H9 (cell line): ENCODE data around the gene ZNF765. TPM values are rescaled to one million over a fixed set of nuclear protein-coding genes. Genes with fewer than 3 reads are reported as not detected.

Experiments used
- DNase-seq: peaks from one replicate; pipeline ENCODE4 v3.0.0-alpha.2; 2017
- H2AFZ ChIP-seq: one replicate; pipeline ENCODE4 v1.6.1; 2013; ENCODE audit warnings: mild to moderate bottlenecking, low read length, control low read depth, moderate library complexity
- H2AK5ac ChIP-seq: 2 replicates; pipeline ENCODE4 v1.6.1; 2013; ENCODE audit warnings: low read length, control low read depth, mixed read lengths; ENCODE audit not compliant: insufficient read length
- H2BK120ac ChIP-seq: one replicate; pipeline ENCODE4 v1.6.1; 2013; ENCODE audit warnings: low read depth, mild to moderate bottlenecking, low read length, control low read depth, inconsistent platforms; ENCODE audit not compliant: poor library complexity, severe bottlenecking
- H2BK12ac ChIP-seq: 2 replicates; pipeline ENCODE4 v1.6.1; 2013; ENCODE audit warnings: low read length, control low read depth, mixed read lengths, low read depth; ENCODE audit not compliant: insufficient read length
- H2BK15ac ChIP-seq: 2 replicates; pipeline ENCODE4 v1.6.1; 2013; ENCODE audit warnings: low read depth, low read length, control low read depth
- H2BK20ac ChIP-seq: one replicate; pipeline ENCODE4 v1.6.1; 2013; ENCODE audit warnings: low read depth, mild to moderate bottlenecking, low read length, control low read depth, inconsistent platforms; ENCODE audit not compliant: poor library complexity, severe bottlenecking
- H2BK5ac ChIP-seq: 2 replicates; pipeline ENCODE4 v1.6.1; 2013; ENCODE audit warnings: low read length, control low read depth, mixed read lengths; ENCODE audit not compliant: insufficient read length
- H3K14ac ChIP-seq: 2 replicates; pipeline ENCODE4 v1.6.1; 2013; ENCODE audit warnings: low read length, control low read depth; ENCODE audit not compliant: insufficient read depth
- H3K18ac ChIP-seq: 2 replicates; pipeline ENCODE4 v1.6.1; 2013; ENCODE audit warnings: low read depth, mild to moderate bottlenecking, mixed read lengths, low read length, control low read depth; ENCODE audit not compliant: insufficient read length
- H3K23ac ChIP-seq: 2 replicates; pipeline ENCODE4 v1.6.1; 2013; ENCODE audit warnings: low read length, control low read depth, mixed read lengths, low read depth; ENCODE audit not compliant: insufficient read length
- H3K23me2 ChIP-seq: 2 replicates; pipeline ENCODE4 v1.6.1; 2013; ENCODE audit warnings: low read depth, mild to moderate bottlenecking, mixed read lengths, low read length, control low read depth; ENCODE audit not compliant: insufficient read length, poor library complexity, severe bottlenecking
- H3K27ac ChIP-seq: 2 replicates; pipeline ENCODE4 v1.5.1; 2013; ENCODE audit warnings: low read length, control low read depth, mixed read lengths, low read depth; ENCODE audit not compliant: insufficient read length
- H3K27me3 ChIP-seq: 2 replicates; pipeline ENCODE4 v1.6.1; 2013; ENCODE audit warnings: low read length, control low read depth, inconsistent platforms; ENCODE audit not compliant: insufficient read depth
- H3K4ac ChIP-seq: 2 replicates; pipeline ENCODE4 v1.6.1; 2013; ENCODE audit warnings: low read depth, mild to moderate bottlenecking, control low read depth, inconsistent platforms, low read length, moderate library complexity
- H3K4me1 ChIP-seq: 2 replicates; pipeline ENCODE4 v1.6.1; 2013; ENCODE audit warnings: low read length, control low read depth, inconsistent platforms; ENCODE audit not compliant: insufficient read depth
- H3K4me2 ChIP-seq: 2 replicates; pipeline ENCODE4 v1.6.1; 2013; ENCODE audit warnings: low read length, control low read depth, mixed read lengths; ENCODE audit not compliant: insufficient read length, insufficient read depth
- H3K56ac ChIP-seq: 2 replicates; pipeline ENCODE4 v1.6.1; 2013; ENCODE audit warnings: low read depth, mild to moderate bottlenecking, mixed read lengths, low read length, control low read depth; ENCODE audit not compliant: insufficient read length
- H3K79me1 ChIP-seq: 2 replicates; pipeline ENCODE4 v1.6.1; 2013; ENCODE audit warnings: low read depth, mild to moderate bottlenecking, moderate library complexity, low read length, control low read depth, inconsistent platforms; ENCODE audit not compliant: insufficient read depth, poor library complexity, severe bottlenecking
- H3K79me2 ChIP-seq: 2 replicates; pipeline ENCODE4 v1.6.1; 2013; ENCODE audit warnings: low read length, control low read depth, inconsistent platforms; ENCODE audit not compliant: insufficient read depth
- H3K9ac ChIP-seq: 2 replicates; pipeline ENCODE4 v1.6.1; 2013; ENCODE audit warnings: low read length, control low read depth, mixed read lengths; ENCODE audit not compliant: insufficient read length; ENCODE audit errors: extremely low read depth
- H3K9me3 ChIP-seq: one replicate; pipeline ENCODE4 v1.6.1; 2013; ENCODE audit warnings: low read depth, low read length, inconsistent platforms; ENCODE audit not compliant: control insufficient read depth
- H3T11ph ChIP-seq: one replicate; pipeline ENCODE4 v1.6.1; 2013; ENCODE audit warnings: mild to moderate bottlenecking, low read length, control low read depth, inconsistent platforms
- H4K20me1 ChIP-seq: one replicate; pipeline ENCODE4 v1.6.1; 2013; ENCODE audit not compliant: control insufficient read depth, insufficient read length, insufficient read depth
- H4K5ac ChIP-seq: 2 replicates; pipeline ENCODE4 v1.6.1; 2013; ENCODE audit warnings: low read depth, mild to moderate bottlenecking, mixed read lengths, low read length, control low read depth; ENCODE audit not compliant: insufficient read length
- H4K8ac ChIP-seq: replicated peaks from 2 replicates; pipeline ENCODE4 v1.6.1; 2013; ENCODE audit warnings: low read length, control low read depth, mixed read lengths, low read depth; ENCODE audit not compliant: insufficient read length
- H4K91ac ChIP-seq: 2 replicates; pipeline ENCODE4 v1.6.1; 2013; ENCODE audit warnings: low read depth, mild to moderate bottlenecking, moderate library complexity, mixed read lengths, low read length, control low read depth; ENCODE audit not compliant: insufficient read length
- H3K27ac Mint-ChIP-seq, 3 experiments: 2 replicates in 2 of 3; 3 replicates in 1 of 3; pipeline ENCODE4 v1.8.0; 2020 to 2021; ENCODE audit warnings: mixed read lengths in 3 of 3, mild to moderate bottlenecking in 1 of 3, moderate library complexity in 1 of 3
- H3K27me3 Mint-ChIP-seq: 2 replicates; pipeline ENCODE4 v1.8.0; 2021; ENCODE audit warnings: low read depth, mild to moderate bottlenecking, moderate library complexity, mixed read lengths
- H3K36me3 Mint-ChIP-seq, 3 experiments: 2 replicates in 2 of 3; 3 replicates in 1 of 3; pipeline ENCODE4 v1.8.0; 2020 to 2021; ENCODE audit warnings: low read depth in 3 of 3, mixed read lengths in 3 of 3; ENCODE audit not compliant: insufficient read depth in 1 of 3
- H3K4me1 Mint-ChIP-seq, 2 experiments: 2 replicates each; pipeline ENCODE4 v1.8.0; 2020; ENCODE audit warnings: mixed read lengths in 2 of 2
- H3K4me3 Mint-ChIP-seq, 2 experiments: 2 replicates in 1 of 2; 3 replicates in 1 of 2; pipeline ENCODE4 v1.8.0; 2020 to 2021; ENCODE audit warnings: mild to moderate bottlenecking in 2 of 2, mixed read lengths in 2 of 2, moderate library complexity in 1 of 2
- H3K9me3 Mint-ChIP-seq, 2 experiments: 2 replicates in 1 of 2; 3 replicates in 1 of 2; pipeline ENCODE4 v1.8.0; 2020; ENCODE audit warnings: mild to moderate bottlenecking in 2 of 2, mixed read lengths in 2 of 2, moderate library complexity in 1 of 2
- WGBS: extraction: QIAGEN DNeasy Blood & Tissue Kit; methylation state at CpG from one replicate; pipeline ENCODE4 v1.1.7; 2013; ENCODE audit warnings: missing lambda C conversion rate, low lambda C conversion rate, mixed read lengths; ENCODE audit not compliant: insufficient read length; ENCODE audit errors: extremely low coverage; 5-methylcytosine and 5-hydroxymethylcytosine counted together
- total RNA-seq: library from RNA; stranded (reverse); gene quantifications from 2 replicates; pipeline ENCODE4 v1.2.1, GENCODE V29; 2021
- TF ChIP-seq, protein P1 (sequence below): fragments of 200-600 bp; sonication (generic); conservative IDR thresholded peaks from 3 replicates; pipeline ENCODE4 v1.8.0; 2021; ENCODE audit warnings: antibody characterized with exemption, mild to moderate bottlenecking

Gene ZNF765
- total RNA-seq, 1 experiment from 2014 or later, result 20.4 TPM

- Mint-ChIP-seq H3K4me3 (peak within 1 kb of the TSS; percentile 95 to 96), H3K27ac (peak within 1 kb of the TSS; percentile 72 to 93 (median 92); a peak in 6 of 7 replicates)
Observed at GRCh38 chr19:53365134-53365898, 29.6 kb upstream of the ZNF765 start, which contains the start of gene ZNF525. TSS of gene ZNF525 (plus strand) at chr19:53365705. CDS start at chr19:53372282, 6,577 bp downstream.

More at GRCh38 chr19:53365134-53365898, 29.6 kb upstream of the ZNF765 start, which contains the start of gene ZNF525:
- Histone ChIP-seq H2BK12ac (no peak within 1 kb of the TSS), H3K23me2 (no peaks in the 10 kb centered on the region), H3T11ph (no peak within 1 kb of the TSS), H2BK15ac (no peak within 1 kb of the TSS), H3K79me1 (no peaks in the 10 kb centered on the region), H3K4ac (no peak within 1 kb of the TSS), H2BK20ac (no peak within 1 kb of the TSS), H3K27ac (no peak within 1 kb of the TSS), H3K4me1 (no peaks in the 10 kb centered on the region), H3K9me3 (no peaks in the 10 kb centered on the region), H4K5ac (no peak within 1 kb of the TSS), H4K8ac (no peak within 1 kb of the TSS), H3K79me2 (peaks cover 4% of the 10 kb centered on the region; the same call in 1 of the 2 replicates), H2AFZ (no peak within 1 kb of the TSS), H3K4me2 (peak within 1 kb of the TSS; percentile 45), H2AK5ac (no peak within 1 kb of the TSS), H3K23ac (no peak within 1 kb of the TSS), H3K9ac (peak within 1 kb of the TSS; percentile 46), H2BK5ac (no peak within 1 kb of the TSS), H4K20me1 (no peaks in the 10 kb centered on the region), H3K56ac (no peak within 1 kb of the TSS), H2BK120ac (no peak within 1 kb of the TSS), H3K14ac (no peak within 1 kb of the TSS; the same call in 1 of the 2 replicates), H4K91ac (no peak within 1 kb of the TSS), H3K18ac (no peak within 1 kb of the TSS), H3K27me3 (no peaks in the 10 kb centered on the region)
- Mint-ChIP-seq H3K9me3 (peaks cover under 1 to 1% of the 10 kb centered on the region in 2 experiments; a peak in 2 of 5 replicates), H3K4me1 (peaks cover 30 to 40% of the 10 kb centered on the region in 2 experiments), H3K36me3 (peaks cover 0 to 8% (median 0%) of the 10 kb centered on the region in 3 experiments; a peak in 1 of 7 replicates), H3K27me3 (peaks cover 10% of the 10 kb centered on the region)
- WGBS, result no CpG with 5 or more reads among the region's 45 CpGs
- TF ChIP-seq, protein P1, sequence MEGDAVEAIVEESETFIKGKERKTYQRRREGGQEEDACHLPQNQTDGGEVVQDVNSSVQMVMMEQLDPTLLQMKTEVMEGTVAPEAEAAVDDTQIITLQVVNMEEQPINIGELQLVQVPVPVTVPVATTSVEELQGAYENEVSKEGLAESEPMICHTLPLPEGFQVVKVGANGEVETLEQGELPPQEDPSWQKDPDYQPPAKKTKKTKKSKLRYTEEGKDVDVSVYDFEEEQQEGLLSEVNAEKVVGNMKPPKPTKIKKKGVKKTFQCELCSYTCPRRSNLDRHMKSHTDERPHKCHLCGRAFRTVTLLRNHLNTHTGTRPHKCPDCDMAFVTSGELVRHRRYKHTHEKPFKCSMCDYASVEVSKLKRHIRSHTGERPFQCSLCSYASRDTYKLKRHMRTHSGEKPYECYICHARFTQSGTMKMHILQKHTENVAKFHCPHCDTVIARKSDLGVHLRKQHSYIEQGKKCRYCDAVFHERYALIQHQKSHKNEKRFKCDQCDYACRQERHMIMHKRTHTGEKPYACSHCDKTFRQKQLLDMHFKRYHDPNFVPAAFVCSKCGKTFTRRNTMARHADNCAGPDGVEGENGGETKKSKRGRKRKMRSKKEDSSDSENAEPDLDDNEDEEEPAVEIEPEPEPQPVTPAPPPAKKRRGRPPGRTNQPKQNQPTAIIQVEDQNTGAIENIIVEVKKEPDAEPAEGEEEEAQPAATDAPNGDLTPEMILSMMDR, result peak; percentile 42
- DNase-seq, result peak; percentile 94
